B cell (primary cell): Measurements from ENCODE around the gene CCNC. TPM values are rescaled to one million over a fixed set of nuclear protein-coding genes. Genes with fewer than 3 reads are reported as not detected.
"Not testable (repeated sequence)": the region's sequence is repeated elsewhere in the genome, so short reads cannot be mapped to it uniquely, and the experiment has no call there.

Experiments
- ATAC-seq: fragments of 200-7000 bp; cut with Tn5 transposase; one replicate; pipeline ENCODE4 v1.10.0; 2021; ENCODE audit warnings: low read depth, mild to moderate bottlenecking, moderate number of reproducible peaks, moderate library complexity
- CTCF ChIA-PET: fragments of 350-600 bp; sonication (Branson Sonifier 250); formaldehyde crosslinking; loops from one replicate; lab custom pipeline; 2021; ENCODE audit warnings: antibody characterized with exemption, inconsistent platforms; lab: Charles Lee
- POLR2A ChIA-PET: fragments of 350-600 bp; sonication (Branson Sonifier 250); formaldehyde crosslinking; loops from one replicate; lab custom pipeline; 2021; ENCODE audit warnings: antibody characterized with exemption; lab: Charles Lee
- DNase-seq: peaks from one replicate; pipeline ENCODE4 v3.0.0; 2013
- H2AFZ ChIP-seq: 2 replicates; pipeline ENCODE4 v1.6.1; 2012; ENCODE audit warnings: mild to moderate bottlenecking, low read depth, low read length; ENCODE audit not compliant: insufficient read depth, poor library complexity, severe bottlenecking
- H3K27ac ChIP-seq, 2 donors: 1 replicate in 1 of 2; 2 replicates in 1 of 2; pipeline ENCODE4 v1.5.1; 2012 to 2013; ENCODE audit warnings: low read length in 2 of 2, mild to moderate bottlenecking in 2 of 2, moderate library complexity in 1 of 2
- H3K27me3 ChIP-seq, 4 experiments: fragments of 200-600 bp in 1 of 4; sonication (generic) in 1 of 4; replicated peaks in 1 of 4; 1 replicate in 2 of 4; 2 replicates in 2 of 4; pipeline versions ENCODE4 v1.6.1 to v1.7.0; 2013 to 2016; ENCODE audit warnings: low read length in 3 of 4, mild to moderate bottlenecking in 2 of 4, mixed read lengths in 1 of 4, moderate library complexity in 1 of 4; ENCODE audit not compliant: insufficient read depth in 4 of 4, control insufficient read depth in 3 of 4; ENCODE audit errors: control extremely low read depth in 1 of 4
- H3K36me3 ChIP-seq, 2 experiments: replicated peaks in 1 of 2; 1 replicate in 1 of 2; 2 replicates in 1 of 2; pipeline versions ENCODE4 v1.6.1 to v1.7.1; 2013; ENCODE audit warnings: low read length in 1 of 2; ENCODE audit not compliant: insufficient read depth in 2 of 2, control insufficient read depth in 1 of 2; ENCODE audit errors: control extremely low read depth in 1 of 2, extremely low read depth in 1 of 2
- H3K4me1 ChIP-seq, 2 donors: fragments of 200-600 bp in 1 of 2; sonication (generic) in 1 of 2; 1 replicate in 1 of 2; 2 replicates in 1 of 2; pipeline versions ENCODE4 v1.5.1 to v1.6.1; 2013 to 2017; ENCODE audit warnings: low read length in 2 of 2; ENCODE audit not compliant: control insufficient read depth in 2 of 2, insufficient read depth in 2 of 2
- H3K4me2 ChIP-seq: replicated peaks from 2 replicates; pipeline ENCODE3; 2012; ENCODE audit warnings: mild to moderate bottlenecking, low read depth, low read length; ENCODE audit not compliant: poor library complexity, severe bottlenecking
- H3K4me3 ChIP-seq, 5 experiments: fragments of 200-600 bp in 1 of 5; sonication (generic) in 1 of 5; 1 replicate in 3 of 5; 2 replicates in 2 of 5; pipeline versions ENCODE4 v1.5.1 to v1.7.0; 2011 to 2016; ENCODE audit warnings: low read length in 4 of 5, mild to moderate bottlenecking in 4 of 5, low read depth in 2 of 5, control low read depth in 1 of 5, moderate library complexity in 1 of 5; ENCODE audit not compliant: insufficient read depth in 1 of 5; ENCODE audit errors: control extremely low read depth in 1 of 5, extremely low read depth in 1 of 5
- H3K79me2 ChIP-seq: fragments of 200-600 bp; sonication (generic); one replicate; pipeline ENCODE4 v1.6.0; 2016; ENCODE audit warnings: low read length; ENCODE audit not compliant: control insufficient read depth, insufficient read depth
- H3K9ac ChIP-seq: fragments of 200-600 bp; sonication (generic); 2 replicates; pipeline ENCODE4 v1.6.1; 2017; ENCODE audit warnings: mild to moderate bottlenecking, low read length, moderate library complexity
- H3K9me3 ChIP-seq, 3 donors: one replicate each; pipeline versions ENCODE4 v1.6.1 to v1.7.1; 2013; ENCODE audit warnings: low read length in 2 of 3; ENCODE audit not compliant: control insufficient read depth in 2 of 3, insufficient read depth in 1 of 3; ENCODE audit errors: control extremely low read depth in 1 of 3
- H4K20me1 ChIP-seq: 2 replicates; pipeline ENCODE4 v1.6.0; 2012; ENCODE audit warnings: mild to moderate bottlenecking, low read length; ENCODE audit not compliant: insufficient read depth, control insufficient read depth, poor library complexity, severe bottlenecking
- H3K27ac Mint-ChIP-seq: one replicate; pipeline ENCODE4 v1.8.0; 2021; ENCODE audit warnings: mixed read lengths
- H3K27me3 Mint-ChIP-seq: one replicate; pipeline ENCODE4 v1.8.0; 2021; ENCODE audit warnings: mixed read lengths
- H3K4me1 Mint-ChIP-seq: one replicate; pipeline ENCODE4 v1.8.0; 2021; ENCODE audit warnings: mixed read lengths
- H3K4me3 Mint-ChIP-seq: one replicate; pipeline ENCODE4 v1.8.0; 2021; ENCODE audit warnings: mixed read lengths
- H3K9me3 Mint-ChIP-seq: one replicate; pipeline ENCODE4 v1.8.0; 2022; ENCODE audit warnings: mixed read lengths; ENCODE audit not compliant: insufficient read depth
- CTCF ChIP-seq: fragments of 200-600 bp; IDR thresholded peaks from one replicate; pipeline ENCODE4 v1.8.0; 2022; ENCODE audit warnings: antibody characterized with exemption, mild to moderate bottlenecking
- EZH2 ChIP-seq: IDR thresholded peaks from 2 replicates; pipeline ENCODE4 v1.6.1; 2012; ENCODE audit warnings: borderline replicate concordance, low read depth, mild to moderate bottlenecking, moderate library complexity, low read length; ENCODE audit not compliant: insufficient read depth, poor library complexity, severe bottlenecking
- WGBS: methylation state at CpG from one replicate; pipeline ENCODE4 v1.1.5; 2013; ENCODE audit warnings: missing lambda C conversion rate; ENCODE audit not compliant: insufficient coverage; 5-methylcytosine and 5-hydroxymethylcytosine counted together
- intact Hi-C: fragments of 100-400 bp; cut with micrococcal nuclease; formaldehyde crosslinking; loops from one replicate; pipeline ENCODE4 v1.10.0; 2022
- polyA plus RNA-seq: library from polyadenylated mRNA; depleted of rRNA; stranded (reverse); fragments of >200 nt; gene quantifications from 2 replicates; pipeline ENCODE4 v1.2.3, GENCODE V29; 2012
- total RNA-seq, 2 donors: library from RNA; stranded (reverse); fragments of 120-200 nt in 1 of 2; gene quantifications; 1 replicate in 1 of 2; 2 replicates in 1 of 2; pipeline versions ENCODE4 v1.2.3 to v1.2.4, GENCODE V29; 2013 to 2022

CCNC gene
- total and polyA plus RNA-seq, 2 donors (not counting 1 experiment from before 2014, with no cell fraction given) = 12.5 to 45.1 TPM

GRCh38 chr6:99602520-99603420, 34.3 kb upstream of the CCNC start:
- H3K79me2 ChIP-seq = no peaks in the 10 kb centered on the region
- DNase-seq = peak; percentile 53
- no peak overlapping the region for H3K27ac ChIP-seq
- H3K4me1 Mint-ChIP-seq = peaks cover 33% of the 10 kb centered on the region
- WGBS = 10% methylated on average over 52 of the region's 54 CpGs
- peak overlapping the region in 4 of 5 experiments; percentile 30 to 56 (median 48) for H3K4me3 ChIP-seq
- no peak for ATAC-seq
- peak overlapping the region; percentile 76 for H3K4me3 Mint-ChIP-seq
- peak overlapping the region; percentile 85 for H3K4me2 ChIP-seq
- intact Hi-C loops = loop anchor here (1.0 to 5.0 kb wide), 3 partner anchors 12 to 760 kb away; no protein-coding TSS in a partner anchor
- ChIA-PET POLR2A (no interaction called here), CTCF (interaction anchor here (1.2 to 1.5 kb wide), 2 partner anchors 8 to 11 kb away, joined by 3 to 4 read pairs; no protein-coding TSS in a partner anchor)
- no peaks in the 10 kb centered on the region for H3K9me3 Mint-ChIP-seq
- peaks cover 0 to 82% (median 78%) of the 10 kb centered on the region in 4 experiments for H3K27me3 ChIP-seq
- H3K27ac Mint-ChIP-seq = peak overlapping the region; percentile 61
- H2AFZ ChIP-seq = peak overlapping the region; percentile 68
- no peaks in the 10 kb centered on the region for H4K20me1 ChIP-seq
- peaks cover 32 to 53% of the 10 kb centered on the region in 2 donors for H3K4me1 ChIP-seq
- TF ChIP-seq EZH2 (no peak), CTCF (no peak)
- peak overlapping the region; percentile 62 for H3K9ac ChIP-seq
- peaks cover 0 to 49% (median 4%) of the 10 kb centered on the region in 3 donors for H3K9me3 ChIP-seq
- H3K36me3 ChIP-seq = no peaks in the 10 kb centered on the region
- peaks cover 78% of the 10 kb centered on the region for H3K27me3 Mint-ChIP-seq

- H3K9me3 Mint-ChIP-seq, H3K36me3 ChIP-seq, POLR2A ChIA-PET, H3K79me2 ChIP-seq, H2AFZ ChIP-seq, H3K4me3 ChIP-seq, DNase-seq, CTCF ChIA-PET, H3K4me2 ChIP-seq, H4K20me1 ChIP-seq, H3K9ac ChIP-seq, ATAC-seq, H3K27ac Mint-ChIP-seq, H3K27ac ChIP-seq, H3K4me3 Mint-ChIP-seq, intact Hi-C loops: not testable (repeated sequence)
- H3K4me1 Mint-ChIP-seq = peaks cover 18% of the 10 kb centered on the region
- Histone ChIP-seq H3K9me3 (peaks cover 2 to 17% (median 3%) of the 10 kb centered on the region in 3 donors), H3K27me3 (peaks cover 5 to 70% (median 51%) of the 10 kb centered on the region in 4 experiments), H3K4me1 (peaks cover 14 to 19% of the 10 kb centered on the region in 2 donors)
- 95% methylated on average over 6 of the region's 8 CpGs for WGBS
- peaks cover 74% of the 10 kb centered on the region for H3K27me3 Mint-ChIP-seq
These were observed 26.2 kb upstream of the CCNC start for GRCh38 chr6:99594696-99595095.
